Osteoblast (primary cell): Measurements from ENCODE around the gene ATXN7. TPM values are rescaled to one million over a fixed set of nuclear protein-coding genes. Genes with fewer than 3 reads are reported as not detected.
A peak's percentile ranks its signal among the peaks of the same experiment; 100 is the strongest.

ENCODE experiments used
- DNase-seq: peaks from one replicate; pipeline ENCODE4 v3.0.0; 2011; ENCODE audit warnings: low spot score, mixed read lengths; ENCODE audit not compliant: insufficient read length; ENCODE audit errors: missing footprints
- H2AFZ ChIP-seq: 2 replicates; pipeline ENCODE4 v1.6.0; 2011; ENCODE audit warnings: mild to moderate bottlenecking, low read length
- H3K27ac ChIP-seq: 2 replicates; pipeline ENCODE4 v1.5.1; 2011; ENCODE audit warnings: mild to moderate bottlenecking, low read depth, low read length, moderate library complexity
- H3K27me3 ChIP-seq: 2 replicates; pipeline ENCODE4 v1.6.0; 2012; ENCODE audit warnings: mild to moderate bottlenecking, control low read depth, inconsistent platforms, low read length, moderate library complexity; ENCODE audit not compliant: insufficient read depth
- H3K36me3 ChIP-seq: 2 replicates; pipeline ENCODE4 v1.5.1; 2011; ENCODE audit warnings: mild to moderate bottlenecking, low read length, control low read depth, moderate library complexity; ENCODE audit not compliant: insufficient read depth
- H3K4me1 ChIP-seq: 2 replicates; pipeline ENCODE4 v1.5.1; 2011; ENCODE audit warnings: mild to moderate bottlenecking, low read length, control low read depth, moderate library complexity; ENCODE audit not compliant: insufficient read depth
- H3K4me2 ChIP-seq: 2 replicates; pipeline ENCODE4 v1.6.0; 2011; ENCODE audit warnings: mild to moderate bottlenecking, low read length; ENCODE audit not compliant: insufficient read depth
- H3K4me3 ChIP-seq: fragments of 200-600 bp; sonication (generic); 3 replicates; pipeline ENCODE4 v1.5.1; 2012; ENCODE audit warnings: mild to moderate bottlenecking, low read length, inconsistent platforms; ENCODE audit not compliant: insufficient read depth
- H3K79me2 ChIP-seq: 2 replicates; pipeline ENCODE4 v1.6.0; 2012; ENCODE audit warnings: mild to moderate bottlenecking, low read length, control low read depth, inconsistent platforms; ENCODE audit not compliant: insufficient read depth
- H3K9me3 ChIP-seq: 2 replicates; pipeline ENCODE4 v1.5.1; 2011; ENCODE audit warnings: low read depth, low read length, control low read depth
- H4K20me1 ChIP-seq: 2 replicates; pipeline ENCODE4 v1.6.0; 2012; ENCODE audit warnings: mild to moderate bottlenecking, low read length, control low read depth; ENCODE audit not compliant: insufficient read depth
- total RNA-seq: library from RNA; depleted of rRNA; stranded (reverse); fragments of >200 nt; gene quantifications from 2 replicates; pipeline ENCODE4 v1.2.3, GENCODE V29; 2012
- TF ChIP-seq, protein P1 (sequence below): IDR thresholded peaks from 2 replicates; pipeline ENCODE4 v1.5.1; 2011; ENCODE audit warnings: mild to moderate bottlenecking, low read depth, low read length, moderate library complexity; ENCODE audit errors: extremely low read depth

ATXN7 gene
- total RNA-seq, 1 donor: 17.0 TPM

DNA sequence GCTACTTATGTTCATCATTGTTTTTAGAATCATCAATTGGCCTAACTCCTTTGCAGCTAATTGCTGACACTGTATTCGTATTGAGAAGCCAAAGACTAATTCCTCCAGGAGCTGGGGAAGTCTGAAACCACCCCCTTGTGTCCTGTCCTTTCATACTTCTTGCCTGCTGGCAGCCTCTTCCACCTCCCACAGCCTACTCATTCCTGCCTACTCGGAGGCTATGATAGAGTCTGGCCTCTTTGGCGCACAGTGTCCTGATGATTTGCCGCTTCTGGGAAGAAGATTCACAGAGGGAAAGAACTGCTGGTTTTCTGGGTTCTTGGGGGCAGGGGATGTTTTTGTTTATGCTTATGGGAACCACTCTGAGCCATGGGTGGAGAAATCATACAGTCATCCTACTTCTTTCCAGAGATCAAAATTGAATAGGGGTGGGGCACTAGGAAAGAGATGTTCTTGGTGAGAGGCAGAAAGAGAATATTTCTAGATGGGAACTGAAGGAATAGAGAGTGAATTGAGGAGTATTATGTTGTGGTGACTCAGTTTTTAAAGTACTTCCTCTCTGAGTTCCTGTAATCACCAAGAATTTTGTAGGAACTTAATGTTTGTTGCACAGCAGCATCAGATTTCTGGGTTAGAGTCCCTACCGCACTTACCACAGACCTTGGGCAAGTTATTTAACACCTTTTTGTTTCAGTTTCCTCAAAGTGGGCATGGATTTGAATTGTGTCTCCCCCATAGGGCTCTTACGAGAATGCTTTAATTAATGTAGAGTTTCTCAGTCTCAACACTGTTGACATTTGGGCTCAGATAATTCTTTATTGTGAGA, 70.6 kb downstream of the ATXN7 start:
- H3K27ac ChIP-seq: peak overlapping the region; percentile 21
- peaks cover 5% of the 10 kb centered on the region for H3K4me1 ChIP-seq
- H3K36me3 ChIP-seq: no peaks in the 10 kb centered on the region
- TF ChIP-seq, protein P1, sequence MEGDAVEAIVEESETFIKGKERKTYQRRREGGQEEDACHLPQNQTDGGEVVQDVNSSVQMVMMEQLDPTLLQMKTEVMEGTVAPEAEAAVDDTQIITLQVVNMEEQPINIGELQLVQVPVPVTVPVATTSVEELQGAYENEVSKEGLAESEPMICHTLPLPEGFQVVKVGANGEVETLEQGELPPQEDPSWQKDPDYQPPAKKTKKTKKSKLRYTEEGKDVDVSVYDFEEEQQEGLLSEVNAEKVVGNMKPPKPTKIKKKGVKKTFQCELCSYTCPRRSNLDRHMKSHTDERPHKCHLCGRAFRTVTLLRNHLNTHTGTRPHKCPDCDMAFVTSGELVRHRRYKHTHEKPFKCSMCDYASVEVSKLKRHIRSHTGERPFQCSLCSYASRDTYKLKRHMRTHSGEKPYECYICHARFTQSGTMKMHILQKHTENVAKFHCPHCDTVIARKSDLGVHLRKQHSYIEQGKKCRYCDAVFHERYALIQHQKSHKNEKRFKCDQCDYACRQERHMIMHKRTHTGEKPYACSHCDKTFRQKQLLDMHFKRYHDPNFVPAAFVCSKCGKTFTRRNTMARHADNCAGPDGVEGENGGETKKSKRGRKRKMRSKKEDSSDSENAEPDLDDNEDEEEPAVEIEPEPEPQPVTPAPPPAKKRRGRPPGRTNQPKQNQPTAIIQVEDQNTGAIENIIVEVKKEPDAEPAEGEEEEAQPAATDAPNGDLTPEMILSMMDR: no peak
- no peak for DNase-seq
- H3K4me3 ChIP-seq: no peak overlapping the region
- peaks cover 91% of the 10 kb centered on the region for H3K79me2 ChIP-seq
- no peak overlapping the region for H2AFZ ChIP-seq
- no peaks in the 10 kb centered on the region for H3K9me3 ChIP-seq
- peaks cover 45% of the 10 kb centered on the region for H4K20me1 ChIP-seq
- no peaks in the 10 kb centered on the region for H3K27me3 ChIP-seq
- H3K4me2 ChIP-seq: no peak overlapping the region

DNA sequence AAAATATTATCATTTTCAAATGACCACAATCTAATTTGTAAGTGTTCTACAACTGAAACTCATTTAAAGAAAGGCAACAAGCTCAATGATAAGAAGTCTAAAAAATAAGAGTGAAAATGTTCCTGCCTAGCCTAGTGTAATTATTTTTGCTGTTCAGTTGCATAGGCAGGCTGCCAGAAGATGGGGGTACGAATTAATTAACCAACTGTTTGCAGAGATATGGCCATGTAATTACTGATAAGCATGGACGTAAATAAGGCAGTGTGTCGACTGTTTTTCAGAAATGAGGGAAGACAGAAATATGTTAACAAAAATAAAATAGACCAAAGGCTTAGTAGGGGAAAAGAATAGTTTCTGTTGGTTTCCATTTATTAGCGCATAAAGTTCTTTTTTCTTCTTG, 73.3 kb downstream of the ATXN7 start:
- H3K4me1 ChIP-seq: peaks cover 17% of the 10 kb centered on the region
- no peak for DNase-seq
- H3K9me3 ChIP-seq: no peaks in the 10 kb centered on the region
- H3K27me3 ChIP-seq: no peaks in the 10 kb centered on the region
- H3K4me3 ChIP-seq: no peak overlapping the region
- H4K20me1 ChIP-seq: peaks cover 57% of the 10 kb centered on the region
- no peaks in the 10 kb centered on the region for H3K36me3 ChIP-seq
- peaks cover 93% of the 10 kb centered on the region for H3K79me2 ChIP-seq
- H3K4me2 ChIP-seq: no peak overlapping the region
- TF ChIP-seq, protein P1: no peak
- no peak overlapping the region for H2AFZ ChIP-seq
- no peak overlapping the region for H3K27ac ChIP-seq

DNA sequence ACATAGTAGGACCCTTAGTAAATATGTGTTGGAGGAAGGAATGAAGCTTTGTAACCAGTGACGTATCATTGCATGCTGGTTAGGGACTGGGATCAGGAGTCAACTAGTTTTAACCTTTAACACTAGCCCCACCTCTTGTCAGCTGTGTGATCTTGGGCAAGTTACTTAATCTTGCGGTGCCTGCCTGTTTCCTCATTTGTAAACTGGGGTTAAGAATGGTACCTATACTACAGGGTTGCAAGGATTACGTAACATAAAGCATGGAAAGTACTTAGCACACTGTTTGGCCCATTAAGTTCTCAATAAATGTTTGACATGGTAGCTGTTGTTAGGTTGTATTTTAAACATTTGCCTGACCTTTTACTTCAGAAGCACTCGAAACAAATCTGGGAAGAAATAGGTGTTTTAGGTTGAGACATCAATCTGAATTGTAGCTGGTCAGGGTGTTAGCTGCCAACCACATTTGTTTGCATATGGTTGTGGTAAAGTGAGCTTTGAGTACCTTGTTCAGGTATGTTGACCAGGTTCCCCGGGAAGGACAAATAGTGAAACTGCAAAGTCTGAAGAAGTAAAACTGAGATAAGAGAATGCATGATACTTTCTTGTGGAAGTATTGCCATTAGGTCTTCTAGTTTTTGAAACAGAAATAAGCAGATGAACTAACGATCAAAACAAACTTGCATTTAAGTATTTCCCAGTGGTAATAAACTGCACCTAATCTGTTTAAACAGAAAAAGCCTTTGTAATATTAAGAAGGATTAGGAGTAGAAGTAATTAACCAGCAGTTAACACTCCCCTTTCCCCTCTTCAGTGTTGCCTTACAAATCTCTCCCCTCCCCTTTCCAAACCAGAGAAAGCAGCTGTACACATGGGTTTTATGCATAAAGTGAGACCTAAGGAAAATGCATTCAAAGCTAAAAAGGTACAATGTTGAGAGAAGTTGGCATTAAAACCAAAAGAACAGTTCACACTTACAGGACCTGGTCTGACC, 74.3 kb downstream of the ATXN7 start:
- no peak overlapping the region for H2AFZ ChIP-seq
- no peak for DNase-seq
- H3K4me1 ChIP-seq: peaks cover 17% of the 10 kb centered on the region
- H3K4me2 ChIP-seq: no peak overlapping the region
- no peak overlapping the region for H3K4me3 ChIP-seq
- no peak overlapping the region for H3K27ac ChIP-seq
- H3K27me3 ChIP-seq: no peaks in the 10 kb centered on the region
- peaks cover 94% of the 10 kb centered on the region for H3K79me2 ChIP-seq
- TF ChIP-seq, protein P1: no peak
- H4K20me1 ChIP-seq: peaks cover 51% of the 10 kb centered on the region
- H3K9me3 ChIP-seq: no peaks in the 10 kb centered on the region
- no peaks in the 10 kb centered on the region for H3K36me3 ChIP-seq

DNA sequence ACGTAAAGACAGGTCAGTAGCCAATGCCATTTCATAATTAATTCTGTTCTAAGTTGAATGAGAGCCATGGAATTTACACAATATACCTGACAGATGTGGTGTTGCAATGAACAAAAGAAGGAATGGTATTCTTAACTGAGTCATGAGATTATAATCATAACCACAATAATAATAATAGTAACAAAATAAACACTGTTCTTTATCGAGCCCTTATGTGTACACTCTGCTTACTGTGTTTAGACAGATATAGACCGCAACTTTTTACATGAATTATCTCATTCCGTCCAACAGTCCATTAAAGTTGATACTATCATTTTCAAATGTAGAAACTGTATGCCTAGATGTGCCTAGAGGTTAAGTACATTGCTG, 76.7 kb downstream of the ATXN7 start:
- Histone ChIP-seq H3K4me1 (peaks cover 12% of the 10 kb centered on the region), H3K79me2 (peaks cover 90% of the 10 kb centered on the region), H3K4me3 (no peak overlapping the region), H3K27ac (no peak overlapping the region), H2AFZ (no peak overlapping the region), H4K20me1 (peaks cover 41% of the 10 kb centered on the region), H3K27me3 (no peaks in the 10 kb centered on the region), H3K4me2 (no peak overlapping the region), H3K9me3 (no peaks in the 10 kb centered on the region), H3K36me3 (peaks cover 3% of the 10 kb centered on the region)
- DNase-seq: no peak
- TF ChIP-seq, protein P1: no peak
